Measurements from ENCODE around the gene ABCB9.
A peak's percentile ranks its signal among the peaks of the same experiment; 100 is the strongest.

ABCB9 gene

DNA sequence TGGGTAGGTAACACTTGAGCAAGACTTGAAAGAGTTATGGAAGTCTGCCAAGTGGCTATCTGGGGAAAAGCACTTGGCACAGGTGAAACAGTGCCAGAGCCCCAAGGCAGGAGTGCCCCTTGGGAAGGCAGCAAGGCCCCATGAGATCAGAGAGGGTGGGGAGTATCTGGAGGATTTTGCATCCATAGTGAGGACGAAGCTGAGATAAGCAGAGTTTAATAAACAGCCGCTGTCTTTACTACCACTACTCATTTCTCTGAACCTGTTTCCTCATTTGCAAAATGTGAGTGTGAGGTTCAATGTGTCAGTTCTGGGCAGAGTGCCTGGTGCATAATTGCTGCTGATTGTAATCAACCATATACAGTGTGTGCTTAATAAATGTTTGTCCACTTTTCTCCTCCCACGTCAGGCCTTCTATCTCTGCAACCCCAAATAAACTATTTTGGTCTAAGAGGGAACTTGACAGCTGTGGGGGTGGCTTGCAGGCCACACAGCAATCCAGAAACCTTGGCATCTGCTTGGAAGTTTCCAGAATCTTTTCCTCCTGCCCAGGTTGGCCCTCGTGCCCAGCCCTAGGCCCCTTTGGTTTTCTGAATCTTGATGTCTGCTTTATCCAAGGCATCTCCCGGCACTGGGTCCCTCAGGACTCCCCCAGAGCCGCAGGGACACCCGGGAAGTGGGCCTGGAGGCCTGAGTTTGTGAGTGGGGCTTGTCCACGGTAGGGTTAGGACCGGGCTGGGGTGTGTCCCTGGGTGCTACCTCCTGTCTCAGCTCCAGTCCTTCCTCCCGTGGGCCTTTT, 4.5 kb downstream of the ABCB9 start:
- H3K4me3 ChIP-seq (ENCODE audit: control insufficient read depth, low read depth, low read length) = no peak overlapping the region
- TF ChIP-seq, protein P1, sequence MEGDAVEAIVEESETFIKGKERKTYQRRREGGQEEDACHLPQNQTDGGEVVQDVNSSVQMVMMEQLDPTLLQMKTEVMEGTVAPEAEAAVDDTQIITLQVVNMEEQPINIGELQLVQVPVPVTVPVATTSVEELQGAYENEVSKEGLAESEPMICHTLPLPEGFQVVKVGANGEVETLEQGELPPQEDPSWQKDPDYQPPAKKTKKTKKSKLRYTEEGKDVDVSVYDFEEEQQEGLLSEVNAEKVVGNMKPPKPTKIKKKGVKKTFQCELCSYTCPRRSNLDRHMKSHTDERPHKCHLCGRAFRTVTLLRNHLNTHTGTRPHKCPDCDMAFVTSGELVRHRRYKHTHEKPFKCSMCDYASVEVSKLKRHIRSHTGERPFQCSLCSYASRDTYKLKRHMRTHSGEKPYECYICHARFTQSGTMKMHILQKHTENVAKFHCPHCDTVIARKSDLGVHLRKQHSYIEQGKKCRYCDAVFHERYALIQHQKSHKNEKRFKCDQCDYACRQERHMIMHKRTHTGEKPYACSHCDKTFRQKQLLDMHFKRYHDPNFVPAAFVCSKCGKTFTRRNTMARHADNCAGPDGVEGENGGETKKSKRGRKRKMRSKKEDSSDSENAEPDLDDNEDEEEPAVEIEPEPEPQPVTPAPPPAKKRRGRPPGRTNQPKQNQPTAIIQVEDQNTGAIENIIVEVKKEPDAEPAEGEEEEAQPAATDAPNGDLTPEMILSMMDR (conservative IDR thresholded peaks at IDR 0.05; ENCODE audit: control insufficient read depth, insufficient read depth, low read depth, low read length) = no peak
- no peak for DNase-seq (ENCODE audit: low read depth)

DNA sequence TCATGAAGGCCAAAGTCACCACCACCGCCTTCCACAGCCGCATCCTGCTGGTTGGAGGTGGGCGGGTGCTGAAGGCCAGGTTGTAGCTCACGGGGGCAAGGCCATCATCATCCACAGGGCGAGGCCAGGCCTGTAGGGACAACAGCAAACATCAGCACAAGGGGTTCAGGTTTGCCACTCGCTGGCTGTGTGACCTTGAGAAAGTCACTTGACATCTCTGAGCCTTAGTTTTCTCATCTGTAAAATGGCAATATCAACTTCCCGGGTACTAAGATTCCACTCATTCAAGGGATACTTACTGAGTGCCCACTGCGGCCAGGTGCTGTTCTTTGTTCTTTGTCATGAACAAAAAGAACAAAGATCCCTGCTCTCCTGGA, 6.1 kb downstream of the ABCB9 start:
- H3K4me3 ChIP-seq (ENCODE audit: control insufficient read depth, low read depth, low read length) = no peak overlapping the region
- TF ChIP-seq, protein P1 (conservative IDR thresholded peaks at IDR 0.05; ENCODE audit: control insufficient read depth, insufficient read depth, low read depth, low read length) = no peak
- DNase-seq (ENCODE audit: low read depth) = no peak

DNA sequence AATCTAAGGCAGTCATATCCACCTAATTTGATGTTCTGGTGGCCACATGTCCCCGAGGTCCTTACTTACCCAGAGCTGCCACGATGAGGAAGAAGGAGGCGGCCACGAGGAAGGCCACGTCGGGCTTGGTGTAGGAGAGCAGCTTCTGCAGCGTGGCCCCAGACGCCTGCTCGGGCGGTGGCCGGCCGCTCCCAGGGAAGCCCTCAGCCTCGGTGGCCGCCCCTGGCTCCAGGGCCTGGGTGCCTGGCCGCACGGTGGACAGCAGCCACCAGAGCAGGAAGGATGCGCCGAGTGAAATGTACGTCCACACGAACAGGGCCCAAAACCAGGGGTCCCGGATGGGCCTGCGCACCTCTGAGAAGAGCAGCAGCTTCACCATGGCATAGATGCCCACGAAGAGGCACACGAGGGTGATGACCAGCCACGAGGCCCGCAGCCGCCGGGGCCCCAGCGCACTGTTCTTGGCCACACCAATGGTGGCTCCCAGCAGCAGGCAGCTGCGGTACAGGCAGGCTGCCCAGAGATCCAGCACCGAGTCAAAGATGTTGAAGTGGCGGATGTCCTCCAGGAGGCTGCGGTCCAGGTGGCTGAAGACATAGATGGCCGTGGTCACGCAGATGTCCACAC, 6.6 kb downstream of the ABCB9 start:
- TF ChIP-seq, protein P1 (conservative IDR thresholded peaks at IDR 0.05; ENCODE audit: control insufficient read depth, insufficient read depth, low read depth, low read length) = no peak
- no peak overlapping the region for H3K4me3 ChIP-seq (ENCODE audit: control insufficient read depth, low read depth, low read length)
- no peak for DNase-seq (ENCODE audit: low read depth)

DNA sequence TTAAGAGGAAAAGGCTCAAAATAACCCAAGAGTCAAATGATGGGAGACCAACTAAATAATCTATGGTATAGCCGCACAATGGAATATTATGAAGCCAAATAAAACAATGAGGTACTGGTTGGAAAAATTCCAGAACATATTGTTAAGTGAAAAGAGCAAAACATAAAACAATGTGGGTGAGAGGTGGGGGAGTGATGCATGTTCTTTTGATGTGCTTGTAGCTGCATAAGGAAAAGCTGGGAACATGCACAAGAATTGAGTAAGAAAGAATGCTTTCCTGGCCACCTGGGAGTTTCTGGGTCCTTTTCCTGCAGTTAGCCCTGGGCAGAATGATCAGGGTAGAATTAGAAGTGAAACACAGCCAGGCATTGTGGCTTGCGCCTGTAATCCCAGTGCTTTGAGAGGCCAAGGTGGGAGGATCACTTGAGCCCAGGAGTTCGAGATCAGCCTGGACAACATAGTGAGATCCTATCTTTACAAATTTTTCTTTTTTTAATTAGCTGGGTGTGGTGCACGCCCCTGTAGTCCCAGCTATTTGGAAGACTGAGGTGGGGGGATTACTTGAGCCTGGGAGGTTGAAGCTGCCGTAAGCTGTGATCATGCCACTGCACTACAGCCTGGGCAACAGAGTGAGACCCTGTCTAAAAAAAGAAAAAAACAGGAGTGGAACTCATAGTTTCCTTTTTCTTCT, 7.9 kb downstream of the ABCB9 start:
- no peak overlapping the region for H3K4me3 ChIP-seq (ENCODE audit: control insufficient read depth, low read depth, low read length)
- DNase-seq (ENCODE audit: low read depth) = peak; percentile 73
- TF ChIP-seq, protein P1 (conservative IDR thresholded peaks at IDR 0.05; ENCODE audit: control insufficient read depth, insufficient read depth, low read depth, low read length) = no peak

GRCh38 chr12:122956035-122956434, 10.2 kb downstream of the ABCB9 start:
- no peak overlapping the region for H3K4me3 ChIP-seq (ENCODE audit: control insufficient read depth, low read depth, low read length)
- TF ChIP-seq, protein P1 (conservative IDR thresholded peaks at IDR 0.05; ENCODE audit: control insufficient read depth, insufficient read depth, low read depth, low read length) = no peak
- no peak for DNase-seq (ENCODE audit: low read depth)

DNA sequence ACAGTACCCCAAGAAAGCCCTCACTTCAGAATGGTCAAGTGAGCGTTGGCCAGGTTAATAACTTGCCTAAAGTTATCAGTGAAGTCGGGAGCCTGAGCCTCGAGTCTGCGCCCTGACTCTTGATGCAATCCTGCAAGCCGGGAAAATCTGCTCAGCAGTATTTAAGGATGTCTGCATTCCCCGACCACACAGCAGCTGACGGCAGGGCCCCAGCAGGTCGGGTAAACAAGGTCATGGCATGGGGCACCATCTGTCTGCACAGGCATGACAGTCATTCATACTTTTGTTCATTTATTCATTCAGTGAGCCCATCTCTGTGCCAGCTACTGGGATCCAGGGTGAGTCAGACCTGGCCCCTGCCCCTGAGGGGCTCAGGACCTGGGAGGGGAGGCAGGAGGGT, 11.1 kb downstream of the ABCB9 start:
- TF ChIP-seq, protein P1 (conservative IDR thresholded peaks at IDR 0.05; ENCODE audit: control insufficient read depth, insufficient read depth, low read depth, low read length) = no peak
- no peak for DNase-seq (ENCODE audit: low read depth)
- H3K4me3 ChIP-seq (ENCODE audit: control insufficient read depth, low read depth, low read length) = no peak overlapping the region

Data from fibroblast of mammary gland (primary cell).